DMS114 treated with DMSO at 0.1 percent for 48 hours (cell line): Measurements from ENCODE around the gene ST3GAL4.
"Not testable (repeated sequence)": the region's sequence is repeated elsewhere in the genome, so short reads cannot be mapped to it uniquely, and the experiment has no call there.

ENCODE experiments used
- DNase-seq: peaks from one replicate; lab custom pipeline; 2025; ENCODE audit not compliant: unreplicated experiment; lab: John Stamatoyannopoulos, UW

Gene ST3GAL4

GRCh38 chr11:126384449-126385070 lies 29.1 kb downstream of the ST3GAL4 start:
- DNase-seq = no peak

- DNase-seq = no peak
Observed at GRCh38 chr11:126385991-126386728, 30.7 kb downstream of the ST3GAL4 start.

GRCh38 chr11:126386729-126387071 lies 31.2 kb downstream of the ST3GAL4 start:
- DNase-seq = not testable (repeated sequence)

- DNase-seq = no peak
Observed at GRCh38 chr11:126387857-126388256, 32.4 kb downstream of the ST3GAL4 start.

GRCh38 chr11:126390272-126390867 lies 34.9 kb downstream of the ST3GAL4 start:
- no peak for DNase-seq

GRCh38 chr11:126391286-126391954 lies 35.9 kb downstream of the ST3GAL4 start:
- DNase-seq = no peak

- no peak for DNase-seq
Observed at GRCh38 chr11:126391970-126392632, 36.6 kb downstream of the ST3GAL4 start.

- DNase-seq = no peak
Observed at GRCh38 chr11:126392633-126393013, 37.1 kb downstream of the ST3GAL4 start.

- DNase-seq = no peak
Observed at GRCh38 chr11:126393143-126393542, 37.7 kb downstream of the ST3GAL4 start.

- DNase-seq = no peak
Observed at GRCh38 chr11:126394036-126394435, 38.5 kb downstream of the ST3GAL4 start.

GRCh38 chr11:126394634-126395072 lies 39.2 kb downstream of the ST3GAL4 start:
- DNase-seq = not testable (repeated sequence)

GRCh38 chr11:126395784-126396183 lies 40.3 kb downstream of the ST3GAL4 start:
- DNase-seq = not testable (repeated sequence)

- not testable (repeated sequence) for DNase-seq
Observed at GRCh38 chr11:126396266-126396665, 40.8 kb downstream of the ST3GAL4 start.

GRCh38 chr11:126396965-126397364 lies 41.5 kb downstream of the ST3GAL4 start:
- no peak for DNase-seq

- DNase-seq = no peak
Observed at GRCh38 chr11:126398296-126398695, 42.8 kb downstream of the ST3GAL4 start.

- no peak for DNase-seq
Observed at GRCh38 chr11:126398721-126399120, 43.2 kb downstream of the ST3GAL4 start.

- DNase-seq = no peak
Observed at GRCh38 chr11:126400019-126400418, 44.5 kb downstream of the ST3GAL4 start.

GRCh38 chr11:126400479-126400878 lies 45.0 kb downstream of the ST3GAL4 start:
- no peak for DNase-seq

- no peak for DNase-seq
Observed at GRCh38 chr11:126403022-126403581, 47.6 kb downstream of the ST3GAL4 start.

GRCh38 chr11:126403658-126404057 lies 48.2 kb downstream of the ST3GAL4 start:
- no peak for DNase-seq

- DNase-seq = no peak
Observed at GRCh38 chr11:126404367-126404766, 48.9 kb downstream of the ST3GAL4 start.
